ENCODE measurements around the gene UGT1A6. TPM values are rescaled to one million over a fixed set of nuclear protein-coding genes. Genes with fewer than 3 reads are reported as not detected.

Gene UGT1A6
- total RNA-seq, 1 donor from 2014 or later: 0.13 TPM

DNA sequence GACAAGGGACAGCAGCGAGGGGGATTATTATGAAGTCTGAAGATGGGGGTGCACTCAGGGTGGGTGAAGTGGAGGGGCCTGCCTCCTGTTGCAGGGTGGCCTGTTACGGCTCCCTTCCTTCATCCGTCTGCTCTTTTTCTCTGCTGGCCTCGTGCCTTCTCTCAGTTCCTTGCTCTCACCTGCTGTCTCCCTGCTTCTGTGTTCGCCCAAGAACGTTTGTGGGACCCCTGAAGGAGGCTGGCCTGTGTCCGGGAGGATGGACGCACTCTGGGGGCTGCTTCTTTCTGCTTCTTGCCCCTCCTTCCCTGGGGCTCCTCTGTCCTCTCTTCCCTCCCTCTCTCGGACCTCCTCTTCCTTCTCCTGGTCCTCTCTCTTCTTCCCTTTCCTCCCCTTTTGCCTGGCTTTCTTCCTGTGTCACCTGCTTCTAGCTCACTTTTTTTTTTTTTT lies 99.2 kb downstream of the UGT1A6 start:
- TF ChIP-seq, protein P1, sequence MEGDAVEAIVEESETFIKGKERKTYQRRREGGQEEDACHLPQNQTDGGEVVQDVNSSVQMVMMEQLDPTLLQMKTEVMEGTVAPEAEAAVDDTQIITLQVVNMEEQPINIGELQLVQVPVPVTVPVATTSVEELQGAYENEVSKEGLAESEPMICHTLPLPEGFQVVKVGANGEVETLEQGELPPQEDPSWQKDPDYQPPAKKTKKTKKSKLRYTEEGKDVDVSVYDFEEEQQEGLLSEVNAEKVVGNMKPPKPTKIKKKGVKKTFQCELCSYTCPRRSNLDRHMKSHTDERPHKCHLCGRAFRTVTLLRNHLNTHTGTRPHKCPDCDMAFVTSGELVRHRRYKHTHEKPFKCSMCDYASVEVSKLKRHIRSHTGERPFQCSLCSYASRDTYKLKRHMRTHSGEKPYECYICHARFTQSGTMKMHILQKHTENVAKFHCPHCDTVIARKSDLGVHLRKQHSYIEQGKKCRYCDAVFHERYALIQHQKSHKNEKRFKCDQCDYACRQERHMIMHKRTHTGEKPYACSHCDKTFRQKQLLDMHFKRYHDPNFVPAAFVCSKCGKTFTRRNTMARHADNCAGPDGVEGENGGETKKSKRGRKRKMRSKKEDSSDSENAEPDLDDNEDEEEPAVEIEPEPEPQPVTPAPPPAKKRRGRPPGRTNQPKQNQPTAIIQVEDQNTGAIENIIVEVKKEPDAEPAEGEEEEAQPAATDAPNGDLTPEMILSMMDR (IDR thresholded peaks at IDR 0.05; ENCODE audit: insufficient read depth, low read length, poor library complexity, severe bottlenecking): no peak
- Histone ChIP-seq H3K27me3 (ENCODE audit: control insufficient read depth, insufficient read depth, low read length) (no peaks in the 10 kb centered on the region), H3K36me3 (ENCODE audit: control insufficient read depth, insufficient read depth, low read length) (no peaks in the 10 kb centered on the region), H3K4me3 (ENCODE audit: low read depth, low read length) (no peak overlapping the region)
- DNase-seq (ENCODE audit: low read depth): no peak

DNA sequence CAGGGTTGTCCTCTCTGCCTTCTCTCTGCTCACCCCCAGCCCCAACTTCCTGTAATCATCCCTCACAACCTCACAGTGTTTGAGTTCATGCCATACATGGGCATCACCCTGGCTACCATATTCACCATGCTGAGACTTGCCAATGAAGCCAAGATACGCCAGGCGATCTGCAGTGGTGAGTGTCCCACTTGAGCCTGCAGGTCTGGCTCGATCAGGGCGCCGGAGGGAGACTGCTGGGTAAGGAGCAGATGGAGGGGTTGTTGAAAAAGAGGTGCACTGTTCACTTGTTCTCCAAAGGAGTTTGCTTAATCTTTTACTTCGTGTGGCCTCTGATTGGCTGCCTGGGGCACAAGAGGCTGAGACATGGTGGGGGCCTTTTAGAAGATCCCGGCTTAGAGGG lies 100.0 kb downstream of the UGT1A6 start:
- TF ChIP-seq, protein P1 (IDR thresholded peaks at IDR 0.05; ENCODE audit: insufficient read depth, low read length, poor library complexity, severe bottlenecking): no peak
- no peak for DNase-seq (ENCODE audit: low read depth)
- no peak overlapping the region for H3K4me3 ChIP-seq (ENCODE audit: low read depth, low read length)
- H3K27me3 ChIP-seq (ENCODE audit: control insufficient read depth, insufficient read depth, low read length): no peaks in the 10 kb centered on the region
- no peaks in the 10 kb centered on the region for H3K36me3 ChIP-seq (ENCODE audit: control insufficient read depth, insufficient read depth, low read length)

DNA sequence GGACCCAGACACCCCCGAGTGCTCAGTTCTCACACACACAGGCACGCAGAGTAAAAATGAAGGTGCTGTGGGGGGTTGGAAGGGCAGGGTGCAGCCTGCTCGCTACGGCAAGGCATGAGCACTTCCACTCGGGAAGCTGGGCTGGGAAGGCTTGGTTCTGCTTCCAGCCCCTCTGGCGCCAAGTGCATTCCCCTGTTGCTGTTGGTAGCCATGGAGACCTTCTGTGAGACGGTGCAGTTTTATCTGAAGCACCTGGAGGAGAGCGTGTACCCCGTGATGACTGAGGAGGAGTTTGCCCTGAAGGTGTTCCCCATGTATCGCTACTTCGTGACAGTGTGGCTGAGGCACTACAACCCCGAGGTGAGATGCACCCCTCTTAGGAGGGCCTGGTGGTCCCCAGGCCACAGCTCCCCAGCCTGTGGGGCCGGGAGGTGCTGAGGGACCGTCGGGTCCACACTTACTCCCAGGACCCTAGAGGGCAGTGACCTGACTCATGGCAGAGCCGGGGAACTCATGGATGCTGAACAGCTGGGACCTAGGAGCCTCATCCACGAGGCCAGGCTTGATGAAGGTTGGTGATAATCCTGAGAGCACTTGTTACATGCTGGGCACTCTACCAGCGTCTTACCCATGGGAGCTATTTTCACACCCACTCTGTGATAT lies 100.9 kb downstream of the UGT1A6 start:
- no peaks in the 10 kb centered on the region for H3K36me3 ChIP-seq (ENCODE audit: control insufficient read depth, insufficient read depth, low read length)
- DNase-seq (ENCODE audit: low read depth): no peak
- TF ChIP-seq, protein P1 (IDR thresholded peaks at IDR 0.05; ENCODE audit: insufficient read depth, low read length, poor library complexity, severe bottlenecking): no peak

DNA sequence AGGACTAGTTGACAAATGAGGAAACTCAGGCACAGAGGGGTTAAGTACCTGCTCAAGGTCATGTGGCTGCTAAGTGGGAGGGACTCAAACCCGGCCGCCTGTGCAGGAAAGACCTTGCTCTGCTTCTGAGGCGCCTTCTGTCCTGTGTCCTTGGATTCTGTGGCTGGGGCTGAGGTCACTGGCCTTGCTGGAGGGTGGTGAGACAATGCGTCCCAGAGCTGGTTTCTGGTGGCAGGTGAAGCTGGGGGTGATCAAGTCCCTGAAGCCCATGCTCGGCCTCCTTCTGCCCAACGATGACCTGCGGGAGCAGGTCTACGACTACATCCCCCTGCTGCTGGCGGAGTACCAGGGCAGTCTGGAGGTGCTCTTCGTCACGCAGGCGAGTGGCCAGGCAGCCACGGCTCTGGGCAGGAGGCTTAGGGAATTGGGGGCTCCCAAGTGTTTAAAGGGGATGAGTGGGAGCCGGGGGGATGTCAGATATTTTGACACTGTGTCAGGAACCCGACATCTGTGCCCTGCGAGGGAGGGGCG lies 101.5 kb downstream of the UGT1A6 start:
- TF ChIP-seq, protein P1 (IDR thresholded peaks at IDR 0.05; ENCODE audit: insufficient read depth, low read length, poor library complexity, severe bottlenecking): no peak
- Histone ChIP-seq H3K36me3 (ENCODE audit: control insufficient read depth, insufficient read depth, low read length) (no peaks in the 10 kb centered on the region), H3K27me3 (ENCODE audit: control insufficient read depth, insufficient read depth, low read length) (no peaks in the 10 kb centered on the region), H3K4me3 (ENCODE audit: low read depth, low read length) (no peak overlapping the region)
- no peak for DNase-seq (ENCODE audit: low read depth)

More for the DNA sequence above, 100.9 kb downstream of the UGT1A6 start:
- H3K27me3 ChIP-seq (ENCODE audit: control insufficient read depth, insufficient read depth, low read length): no peaks in the 10 kb centered on the region
- no peak overlapping the region for H3K4me3 ChIP-seq (ENCODE audit: low read depth, low read length)

DNA sequence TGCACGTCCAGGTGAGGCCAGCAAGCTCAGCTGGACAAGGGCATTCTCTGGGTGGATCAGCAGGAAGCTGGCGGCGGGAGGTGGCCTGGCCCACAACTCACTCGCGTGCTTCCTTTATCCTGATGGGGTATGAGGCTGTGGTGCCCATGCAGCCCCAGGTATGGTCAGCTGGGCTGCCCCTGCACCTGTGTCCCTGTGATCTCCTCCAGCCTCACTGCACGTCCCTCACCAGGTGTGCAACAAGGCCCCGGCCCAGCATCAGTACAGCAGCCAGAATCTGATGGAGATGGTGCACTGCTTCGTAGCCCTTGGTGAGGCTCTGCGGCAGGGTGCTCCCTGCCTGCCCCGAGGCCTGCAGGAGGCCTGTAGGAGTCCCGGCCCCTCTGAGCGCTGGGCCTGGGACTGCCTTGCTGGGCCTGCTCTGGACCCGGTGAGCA lies 103.1 kb downstream of the UGT1A6 start:
- no peak for DNase-seq (ENCODE audit: low read depth)
- H3K36me3 ChIP-seq (ENCODE audit: control insufficient read depth, insufficient read depth, low read length): no peaks in the 10 kb centered on the region
- H3K27me3 ChIP-seq (ENCODE audit: control insufficient read depth, insufficient read depth, low read length): no peaks in the 10 kb centered on the region
- TF ChIP-seq, protein P1 (IDR thresholded peaks at IDR 0.05; ENCODE audit: insufficient read depth, low read length, poor library complexity, severe bottlenecking): no peak
- no peak overlapping the region for H3K4me3 ChIP-seq (ENCODE audit: low read depth, low read length)

DNA sequence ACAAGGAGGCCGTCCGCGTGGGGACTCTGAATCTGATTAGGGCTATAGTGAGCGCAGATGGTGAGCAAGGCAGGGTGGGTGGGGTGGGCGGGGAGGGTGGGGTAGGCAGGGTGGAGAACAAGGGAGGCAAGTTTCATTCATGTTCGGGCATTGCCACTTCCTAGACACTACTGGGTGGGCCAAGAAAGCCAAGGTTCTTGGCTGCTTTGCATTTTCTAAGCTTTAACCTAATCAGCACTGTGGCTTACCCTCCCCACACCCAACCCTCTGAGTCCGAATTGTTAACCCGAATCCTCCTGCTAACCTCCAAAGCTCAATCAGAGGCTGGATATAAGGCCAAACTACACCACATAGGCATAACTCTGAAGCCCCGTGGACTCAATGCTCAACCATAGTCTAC lies 103.6 kb downstream of the UGT1A6 start:
- H3K4me3 ChIP-seq (ENCODE audit: low read depth, low read length): no peak overlapping the region
- no peaks in the 10 kb centered on the region for H3K27me3 ChIP-seq (ENCODE audit: control insufficient read depth, insufficient read depth, low read length)
- no peak for DNase-seq (ENCODE audit: low read depth)
- TF ChIP-seq, protein P1 (IDR thresholded peaks at IDR 0.05; ENCODE audit: insufficient read depth, low read length, poor library complexity, severe bottlenecking): no peak
- no peaks in the 10 kb centered on the region for H3K36me3 ChIP-seq (ENCODE audit: control insufficient read depth, insufficient read depth, low read length)
